ENCODE results near the gene AKR1C4. TPM values are rescaled to one million over a fixed set of nuclear protein-coding genes. Genes with fewer than 3 reads are reported as not detected.

Gene AKR1C4
- total RNA-seq, 1 donor, result not detected

DNA sequence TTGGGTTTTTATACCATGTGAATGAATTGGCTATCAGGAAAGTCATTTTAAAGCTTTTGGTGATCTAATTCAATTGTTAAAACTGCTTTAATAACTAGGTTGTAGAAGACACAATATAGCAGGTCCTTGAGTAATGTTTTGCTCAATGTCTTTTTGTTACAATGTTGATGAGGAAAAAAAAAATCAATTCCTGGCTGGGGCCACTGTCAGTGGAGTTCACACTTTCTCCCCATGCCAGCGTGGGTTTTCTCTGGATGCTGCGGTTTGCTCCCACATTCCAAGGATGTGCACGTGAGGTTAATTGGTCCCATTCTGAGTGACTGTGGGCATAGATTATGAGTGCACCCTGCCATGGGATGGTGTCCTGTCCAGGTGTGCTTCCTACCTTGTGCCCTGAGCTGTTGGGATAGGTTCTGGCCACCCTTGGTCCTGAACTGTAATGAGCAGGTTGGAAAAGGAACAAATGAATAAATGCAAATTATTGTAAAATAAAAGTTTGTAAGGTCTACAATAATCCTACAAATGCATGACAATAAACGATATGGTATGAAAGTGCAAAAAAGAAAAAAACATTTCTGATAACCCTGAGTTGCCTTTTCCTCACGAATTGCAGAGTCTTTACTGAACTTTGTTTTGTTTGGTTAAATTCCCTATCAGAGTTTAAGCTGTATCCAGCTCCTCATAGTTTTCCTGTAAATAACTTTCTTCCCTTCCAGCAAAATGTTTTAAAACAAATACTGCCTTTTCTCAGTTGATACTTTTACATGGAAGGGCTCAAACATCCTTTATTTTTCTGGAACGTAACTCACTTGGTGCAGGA is 62.7 kb downstream of the AKR1C4 start:
- Histone ChIP-seq H4K20me1 (ENCODE audit: insufficient read depth, low read length) (no peaks in the 10 kb centered on the region), H3K79me2 (ENCODE audit: insufficient read depth, low read length) (no peaks in the 10 kb centered on the region), H3K9me3 (ENCODE audit: low read depth, low read length) (no peaks in the 10 kb centered on the region), H3K36me3 (ENCODE audit: insufficient read depth, low read length) (no peaks in the 10 kb centered on the region), H3K4me1 (ENCODE audit: insufficient read depth, low read length) (no peaks in the 10 kb centered on the region), H2AFZ (ENCODE audit: low read length) (no peak overlapping the region), H3K27ac (ENCODE audit: low read depth, low read length) (no peak overlapping the region), H3K27me3 (ENCODE audit: insufficient read depth, low read length) (no peaks in the 10 kb centered on the region), H3K4me2 (ENCODE audit: insufficient read depth, low read length) (no peak overlapping the region), H3K4me3 (ENCODE audit: insufficient read depth, low read length) (no peak overlapping the region)
- DNase-seq (ENCODE audit: insufficient read length, low spot score, missing footprints), result no peak
- TF ChIP-seq, protein P1, sequence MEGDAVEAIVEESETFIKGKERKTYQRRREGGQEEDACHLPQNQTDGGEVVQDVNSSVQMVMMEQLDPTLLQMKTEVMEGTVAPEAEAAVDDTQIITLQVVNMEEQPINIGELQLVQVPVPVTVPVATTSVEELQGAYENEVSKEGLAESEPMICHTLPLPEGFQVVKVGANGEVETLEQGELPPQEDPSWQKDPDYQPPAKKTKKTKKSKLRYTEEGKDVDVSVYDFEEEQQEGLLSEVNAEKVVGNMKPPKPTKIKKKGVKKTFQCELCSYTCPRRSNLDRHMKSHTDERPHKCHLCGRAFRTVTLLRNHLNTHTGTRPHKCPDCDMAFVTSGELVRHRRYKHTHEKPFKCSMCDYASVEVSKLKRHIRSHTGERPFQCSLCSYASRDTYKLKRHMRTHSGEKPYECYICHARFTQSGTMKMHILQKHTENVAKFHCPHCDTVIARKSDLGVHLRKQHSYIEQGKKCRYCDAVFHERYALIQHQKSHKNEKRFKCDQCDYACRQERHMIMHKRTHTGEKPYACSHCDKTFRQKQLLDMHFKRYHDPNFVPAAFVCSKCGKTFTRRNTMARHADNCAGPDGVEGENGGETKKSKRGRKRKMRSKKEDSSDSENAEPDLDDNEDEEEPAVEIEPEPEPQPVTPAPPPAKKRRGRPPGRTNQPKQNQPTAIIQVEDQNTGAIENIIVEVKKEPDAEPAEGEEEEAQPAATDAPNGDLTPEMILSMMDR (IDR thresholded peaks at IDR 0.05; ENCODE audit: extremely low read depth, low read depth, low read length), result no peak

DNA sequence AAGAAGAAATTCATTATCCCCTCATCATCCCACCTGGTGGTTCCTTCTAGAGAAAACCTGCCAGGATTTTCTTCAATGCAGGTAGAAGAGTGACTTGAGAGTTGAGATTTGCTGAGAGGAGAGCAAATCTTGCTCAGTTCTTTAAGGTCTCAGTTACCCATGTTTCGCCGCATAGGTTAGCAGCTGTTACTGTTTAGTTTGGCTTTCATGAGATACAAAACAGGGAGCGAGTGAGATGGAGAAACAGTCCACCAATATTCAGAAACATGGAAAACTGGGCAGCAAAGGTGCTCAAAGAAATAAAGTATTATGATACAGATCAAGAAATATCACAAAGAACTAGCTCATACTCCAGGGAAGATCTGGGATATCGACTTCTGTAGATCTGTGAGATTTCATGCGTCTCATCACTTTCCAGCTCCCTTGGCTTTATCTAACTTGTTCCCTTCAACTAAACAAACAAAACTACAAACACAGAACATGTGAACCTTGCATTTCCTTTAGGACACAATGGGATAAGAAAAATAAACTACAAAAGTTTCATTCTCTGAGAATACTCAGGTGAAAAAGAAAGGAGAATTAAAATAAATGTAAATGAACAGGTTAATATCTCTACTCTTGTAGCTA is 63.4 kb downstream of the AKR1C4 start:
- H3K9me3 ChIP-seq (ENCODE audit: low read depth, low read length), result no peaks in the 10 kb centered on the region
- H3K4me1 ChIP-seq (ENCODE audit: insufficient read depth, low read length), result no peaks in the 10 kb centered on the region
- no peak overlapping the region for H3K4me2 ChIP-seq (ENCODE audit: insufficient read depth, low read length)
- no peaks in the 10 kb centered on the region for H3K79me2 ChIP-seq (ENCODE audit: insufficient read depth, low read length)
- no peaks in the 10 kb centered on the region for H3K36me3 ChIP-seq (ENCODE audit: insufficient read depth, low read length)
- no peaks in the 10 kb centered on the region for H3K27me3 ChIP-seq (ENCODE audit: insufficient read depth, low read length)
- DNase-seq (ENCODE audit: insufficient read length, low spot score, missing footprints), result no peak
- TF ChIP-seq, protein P1 (IDR thresholded peaks at IDR 0.05; ENCODE audit: extremely low read depth, low read depth, low read length), result no peak
- no peak overlapping the region for H3K27ac ChIP-seq (ENCODE audit: low read depth, low read length)
- H3K4me3 ChIP-seq (ENCODE audit: insufficient read depth, low read length), result no peak overlapping the region
- no peak overlapping the region for H2AFZ ChIP-seq (ENCODE audit: low read length)
- H4K20me1 ChIP-seq (ENCODE audit: insufficient read depth, low read length), result no peaks in the 10 kb centered on the region

DNA sequence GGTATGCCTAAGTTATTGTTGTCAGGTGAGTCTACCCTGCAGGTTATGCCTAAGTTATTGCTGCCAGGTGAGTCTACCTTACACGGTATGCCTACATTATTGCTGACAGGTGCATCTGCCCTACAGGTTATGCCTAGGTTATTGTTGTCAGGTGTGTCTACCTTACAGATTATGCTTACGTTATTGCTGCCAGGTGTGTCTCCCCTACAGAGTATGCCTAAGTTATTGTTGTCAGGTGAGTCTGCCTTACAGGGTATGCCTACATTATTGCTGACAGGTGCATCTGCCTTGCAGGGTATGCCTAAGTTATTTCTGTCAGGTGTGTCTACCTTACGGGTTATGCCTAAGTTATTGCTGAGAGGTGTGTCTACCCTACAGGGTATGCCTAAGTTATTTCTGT is 64.2 kb downstream of the AKR1C4 start:
- Histone ChIP-seq H3K27me3 (ENCODE audit: insufficient read depth, low read length) (no peaks in the 10 kb centered on the region), H3K27ac (ENCODE audit: low read depth, low read length) (no peak overlapping the region), H3K4me2 (ENCODE audit: insufficient read depth, low read length) (no peak overlapping the region), H3K36me3 (ENCODE audit: insufficient read depth, low read length) (no peaks in the 10 kb centered on the region), H3K4me1 (ENCODE audit: insufficient read depth, low read length) (no peaks in the 10 kb centered on the region), H3K9me3 (ENCODE audit: low read depth, low read length) (no peaks in the 10 kb centered on the region), H3K4me3 (ENCODE audit: insufficient read depth, low read length) (no peak overlapping the region), H3K79me2 (ENCODE audit: insufficient read depth, low read length) (no peaks in the 10 kb centered on the region), H4K20me1 (ENCODE audit: insufficient read depth, low read length) (no peaks in the 10 kb centered on the region), H2AFZ (ENCODE audit: low read length) (no peak overlapping the region)
- TF ChIP-seq, protein P1 (IDR thresholded peaks at IDR 0.05; ENCODE audit: extremely low read depth, low read depth, low read length), result no peak
- DNase-seq (ENCODE audit: insufficient read length, low spot score, missing footprints), result no peak

DNA sequence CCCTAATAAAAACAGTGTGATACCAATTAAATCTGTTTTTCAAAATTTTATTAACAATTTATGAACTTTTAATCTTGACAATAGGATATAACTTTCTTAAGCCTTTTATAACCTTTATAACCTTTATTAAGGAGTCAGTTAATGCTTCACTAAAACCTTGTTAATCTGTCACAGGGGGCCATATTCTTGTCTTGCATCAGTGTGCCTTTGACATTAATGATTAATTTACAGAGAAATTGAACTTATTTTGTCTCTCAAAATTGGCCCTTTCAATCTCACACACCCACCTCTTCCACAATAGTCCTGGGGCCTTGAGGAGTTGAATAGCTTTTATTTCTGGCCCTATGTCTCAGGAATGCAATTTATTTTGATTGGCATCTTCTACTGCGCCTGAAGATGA is 68.5 kb downstream of the AKR1C4 start:
- TF ChIP-seq, protein P1 (IDR thresholded peaks at IDR 0.05; ENCODE audit: extremely low read depth, low read depth, low read length), result no peak
- Histone ChIP-seq H3K4me1 (ENCODE audit: insufficient read depth, low read length) (no peaks in the 10 kb centered on the region), H3K4me3 (ENCODE audit: insufficient read depth, low read length) (no peak overlapping the region), H3K9me3 (ENCODE audit: low read depth, low read length) (no peaks in the 10 kb centered on the region), H2AFZ (ENCODE audit: low read length) (no peak overlapping the region), H3K36me3 (ENCODE audit: insufficient read depth, low read length) (no peaks in the 10 kb centered on the region), H3K27me3 (ENCODE audit: insufficient read depth, low read length) (no peaks in the 10 kb centered on the region), H3K27ac (ENCODE audit: low read depth, low read length) (no peak overlapping the region), H3K79me2 (ENCODE audit: insufficient read depth, low read length) (no peaks in the 10 kb centered on the region), H3K4me2 (ENCODE audit: insufficient read depth, low read length) (no peak overlapping the region), H4K20me1 (ENCODE audit: insufficient read depth, low read length) (no peaks in the 10 kb centered on the region)
- DNase-seq (ENCODE audit: insufficient read length, low spot score, missing footprints), result no peak

Measured in osteoblast (primary cell).